GM03348 (cell line): Measurements from ENCODE around the gene APLF.
"Not testable (repeated sequence)": the region's sequence is repeated elsewhere in the genome, so short reads cannot be mapped to it uniquely, and the experiment has no call there.

Experiments used
- DNase-seq: peaks from one replicate; pipeline ENCODE4 v3.0.0; 2012; ENCODE audit warnings: low spot score

Gene APLF

GRCh38 chr2:68588589-68588988 lies 121.2 kb downstream of the APLF start:
- DNase-seq = no peak

DNA sequence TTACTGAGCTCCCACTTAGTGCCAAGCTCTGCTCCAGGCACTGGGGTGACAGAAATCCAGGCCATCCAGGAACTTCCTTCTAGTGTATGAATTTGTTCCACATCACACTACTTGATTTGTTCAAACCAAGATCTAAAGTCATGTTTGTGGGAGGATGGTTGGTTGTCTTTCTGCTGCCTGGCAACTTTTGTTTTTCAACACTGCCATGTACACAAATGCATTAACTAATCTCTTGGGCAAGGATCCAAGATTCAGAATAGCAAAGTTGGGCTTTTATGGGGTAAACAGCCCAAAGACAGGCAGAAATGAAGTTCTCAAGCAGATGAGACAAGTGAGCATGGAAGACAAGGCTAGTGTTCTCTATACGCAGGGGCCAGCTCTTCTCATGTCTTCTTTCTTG lies 122.6 kb downstream of the APLF start:
- DNase-seq = no peak

GRCh38 chr2:68590702-68591101 lies 123.3 kb downstream of the APLF start:
- no peak for DNase-seq

DNA sequence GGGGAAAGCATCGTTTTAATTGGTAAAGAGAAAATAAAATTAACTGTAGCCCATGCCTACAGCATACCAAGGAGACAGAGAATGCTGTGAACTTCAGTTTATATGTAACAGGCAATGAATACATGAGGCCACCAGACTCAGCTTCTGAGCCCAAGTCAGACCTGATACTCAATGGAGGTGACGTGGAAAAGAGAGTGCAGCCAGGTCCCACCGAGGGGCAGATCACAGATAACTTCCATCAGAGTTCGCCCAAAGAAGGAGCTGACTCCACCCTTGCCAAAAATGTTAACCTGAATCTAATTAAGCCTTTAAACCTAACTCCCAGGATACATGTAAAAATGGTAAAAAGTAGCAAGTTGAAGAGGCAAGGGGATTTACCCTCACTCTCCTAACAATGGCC lies 123.8 kb downstream of the APLF start:
- no peak for DNase-seq

DNA sequence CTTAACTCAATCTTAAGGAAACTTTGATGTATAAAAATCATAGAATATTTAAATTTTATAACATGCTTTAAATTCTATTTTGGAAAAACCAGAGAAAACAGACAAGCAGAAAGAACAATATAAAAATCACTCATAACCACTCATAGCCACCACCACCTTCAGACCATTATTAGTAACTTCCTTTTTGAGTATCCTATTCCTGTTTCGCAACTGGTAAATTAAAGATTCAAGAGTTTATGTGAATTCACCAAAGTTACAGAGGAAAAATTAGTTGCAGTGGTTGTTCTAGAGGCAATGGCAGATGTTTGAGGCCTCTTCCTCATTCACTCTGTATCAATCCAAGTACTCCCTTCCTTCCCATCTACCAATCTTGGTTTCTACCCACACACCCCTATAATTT lies 126.7 kb downstream of the APLF start:
- DNase-seq = no peak

DNA sequence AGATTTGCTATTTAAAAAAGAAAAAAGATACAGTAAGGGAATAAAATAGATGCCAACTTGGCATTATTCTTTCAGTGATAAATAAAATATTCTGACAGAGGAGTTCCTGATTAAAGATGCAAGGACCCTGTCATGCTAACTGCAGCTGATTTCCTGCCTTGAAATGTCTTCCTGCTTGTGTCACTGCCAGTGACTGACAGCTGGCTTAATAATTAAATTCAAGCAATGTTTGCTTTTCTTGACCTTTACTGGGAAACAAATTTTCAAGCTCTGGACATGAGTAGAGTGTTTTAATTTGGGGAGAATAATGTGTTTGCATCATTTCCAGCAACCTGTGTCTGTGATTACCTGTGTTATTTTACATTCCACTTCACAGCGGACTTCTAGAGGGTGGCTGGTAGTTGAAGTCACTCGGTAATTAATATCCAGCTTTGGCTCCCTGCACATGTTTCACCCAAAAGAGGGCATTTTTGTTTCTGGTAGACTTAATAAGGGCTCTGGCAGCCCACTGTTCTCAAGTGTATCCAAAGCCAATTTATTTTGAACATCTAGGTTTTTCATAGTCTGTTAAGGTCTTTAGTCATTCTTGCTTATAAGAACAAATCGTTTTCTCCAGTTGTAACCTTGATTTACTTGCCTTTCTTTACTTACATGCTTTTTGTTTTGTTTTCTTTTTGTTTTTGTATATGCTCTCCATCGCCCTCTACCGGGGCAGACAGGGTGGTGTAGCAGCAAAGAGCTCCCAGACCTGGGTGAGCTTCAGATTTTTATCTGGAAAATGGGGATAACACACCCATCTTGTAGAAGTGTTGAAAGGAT lies 127.5 kb downstream of the APLF start:
- DNase-seq = peak; percentile 57

DNA sequence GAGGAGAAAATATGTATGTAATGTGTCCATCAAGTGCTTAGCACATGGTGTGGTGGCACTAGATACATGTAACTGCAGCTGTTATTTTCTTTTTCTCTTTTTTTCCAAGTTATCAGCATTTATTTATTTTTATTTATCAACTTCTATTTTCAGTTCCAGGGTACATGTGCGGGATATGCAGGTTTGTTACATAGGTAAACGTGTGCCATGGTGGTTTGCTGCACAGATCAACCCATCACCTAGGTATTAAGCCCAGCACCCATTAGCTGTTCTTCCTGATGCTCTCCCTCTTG lies 128.1 kb downstream of the APLF start:
- DNase-seq = not testable (repeated sequence)

GRCh38 chr2:68600495-68600894 lies 133.1 kb downstream of the APLF start:
- not testable (repeated sequence) for DNase-seq

GRCh38 chr2:68603059-68603458 lies 135.7 kb downstream of the APLF start:
- no peak for DNase-seq

DNA sequence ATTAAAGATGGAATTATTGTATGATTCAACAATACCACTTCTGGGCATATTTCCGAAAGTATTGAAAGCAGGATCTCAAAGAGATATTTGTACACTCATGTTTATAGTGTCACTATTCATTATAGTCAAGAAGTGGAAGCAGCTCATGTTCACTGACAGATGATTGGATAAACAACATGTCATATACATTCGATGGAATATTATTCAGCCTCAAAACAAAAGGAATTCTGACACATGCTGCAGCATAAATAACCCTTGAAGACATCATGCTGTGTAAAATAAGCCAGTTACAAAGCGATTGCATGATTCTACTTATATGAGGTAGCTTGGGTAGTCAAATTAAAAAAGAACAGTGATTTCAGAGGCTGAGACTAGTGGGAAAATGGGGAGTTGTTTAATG lies 136.7 kb downstream of the APLF start:
- no peak for DNase-seq

- no peak for DNase-seq
These were observed 138.6 kb downstream of the APLF start for GRCh38 chr2:68605939-68606338.

- no peak for DNase-seq
These were observed 139.4 kb downstream of the APLF start for GRCh38 chr2:68606759-68607158.

DNA sequence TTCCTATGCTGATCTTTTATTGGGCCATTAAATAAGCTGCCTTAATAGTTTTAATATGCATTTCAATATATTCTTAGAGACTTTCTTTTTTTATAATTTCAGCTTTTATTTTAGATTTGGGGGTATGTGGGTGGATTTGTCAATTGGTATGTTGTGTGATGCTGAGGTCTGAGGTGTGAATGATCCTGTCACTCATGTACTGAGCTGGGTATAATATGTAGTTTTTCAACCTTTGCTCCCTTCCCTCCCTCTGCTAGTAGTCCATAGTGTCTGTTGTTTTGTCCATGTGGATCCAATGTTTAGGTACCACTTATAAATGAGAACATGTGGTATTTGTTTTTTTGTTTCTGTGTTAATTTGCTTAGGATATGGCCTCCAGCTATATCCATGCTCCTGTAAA lies 140.5 kb downstream of the APLF start:
- DNase-seq = no peak

- DNase-seq = no peak
These were observed 145.6 kb downstream of the APLF start for GRCh38 chr2:68612765-68613519.

DNA sequence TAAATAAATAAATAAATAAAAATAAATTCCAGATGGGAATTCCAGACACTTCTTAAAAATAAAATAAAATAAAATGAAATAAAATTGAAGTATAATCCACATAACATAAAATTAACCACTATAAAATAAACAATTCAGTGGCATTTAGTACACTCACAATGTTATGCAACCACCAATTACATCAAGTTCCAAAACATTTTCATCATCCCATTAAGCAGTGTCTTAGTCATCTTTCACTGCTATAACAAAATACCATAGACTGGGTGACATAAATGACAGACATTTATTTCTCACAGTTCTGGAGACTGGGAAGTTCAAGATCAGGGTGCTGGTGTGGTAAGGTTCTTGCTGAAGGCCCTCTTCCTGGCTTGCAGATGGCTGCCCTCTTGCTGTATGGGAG lies 153.4 kb downstream of the APLF start:
- DNase-seq = no peak

DNA sequence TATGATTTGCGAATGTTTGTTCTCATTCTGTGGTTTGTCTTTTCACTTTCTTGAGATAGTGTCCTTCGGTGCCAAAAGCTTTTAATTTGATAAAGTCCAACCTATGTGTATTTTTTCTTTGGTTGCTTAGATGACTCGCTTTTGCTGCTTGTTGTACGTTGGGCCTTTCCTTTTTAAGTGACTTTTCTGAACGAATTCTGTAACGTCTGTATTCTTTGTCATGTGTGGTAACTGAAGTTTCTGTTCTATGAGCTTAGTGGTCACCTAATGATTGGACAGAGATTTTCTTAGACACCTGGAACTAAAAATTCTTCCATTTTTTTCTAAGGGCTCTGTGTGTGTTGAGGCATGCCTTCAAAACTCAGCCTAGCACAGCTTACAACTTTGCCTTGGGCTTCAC lies 156.4 kb downstream of the APLF start:
- DNase-seq = no peak

DNA sequence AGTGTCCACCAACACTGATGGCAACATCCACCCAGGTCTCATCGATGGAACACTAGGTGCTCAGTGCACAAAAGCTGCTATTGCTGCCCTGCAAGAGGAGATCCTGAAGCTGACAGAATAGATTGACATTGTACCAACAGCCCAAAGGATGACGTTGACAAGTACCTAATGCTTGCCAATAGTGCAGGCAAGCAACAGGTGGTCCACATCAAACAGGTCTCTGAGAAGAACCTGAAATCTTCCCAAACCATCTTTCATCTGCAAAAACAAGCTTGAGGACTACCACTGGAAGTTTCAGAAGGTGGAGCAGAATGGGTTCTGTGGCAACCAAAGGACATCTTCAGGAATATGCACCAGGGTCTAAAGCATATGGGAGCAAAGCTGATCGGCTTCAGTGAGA lies 160.2 kb downstream of the APLF start:
- DNase-seq = no peak
